Endothelial cell of umbilical vein (primary cell): ENCODE measurements around the gene GADL1. TPM values are rescaled to one million over a fixed set of nuclear protein-coding genes. Genes with fewer than 3 reads are reported as not detected.

ENCODE experiments used
- BruUV-seq: library from RNA; stranded (reverse); fragments of 400-500 nt; replicated peaks from 2 replicates; lab custom pipeline; 2021; lab: Mats Ljungman, UMichigan
- CTCF ChIA-PET: fragments of 300-600, 350-600 bp; sonication (Branson Sonifier 250); formaldehyde crosslinking; loops from one replicate; lab custom pipeline; 2021; ENCODE audit warnings: antibody characterized with exemption, inconsistent platforms; lab: Charles Lee
- POLR2A ChIA-PET: fragments of 300-600, 350-600 bp; sonication (Branson Sonifier 250); formaldehyde crosslinking; loops from one replicate; lab custom pipeline; 2021; ENCODE audit warnings: antibody characterized with exemption, inconsistent platforms; lab: Charles Lee
- DNase-seq: peaks from one replicate; pipeline ENCODE4 v3.0.0-alpha.2; 2011; ENCODE audit warnings: low read depth, low spot score
- FAIRE-seq: peaks from 2 replicates; lab custom pipeline; 2011; peaks lifted over from hg19 to GRCh38; lab: Jason Lieb, UNC
- H2AFZ ChIP-seq: 2 replicates; pipeline ENCODE4 v1.6.0; 2012; ENCODE audit warnings: low read depth, low read length, control low read depth, inconsistent platforms
- H3K27ac ChIP-seq: 2 replicates; pipeline ENCODE4 v1.5.1; 2011; ENCODE audit warnings: low read depth, mild to moderate bottlenecking, control low read depth, low read length, moderate library complexity; ENCODE audit not compliant: insufficient read depth
- H3K27me3 ChIP-seq, 2 experiments: 2 replicates each; pipeline versions ENCODE4 v1.6.0 to v1.6.1; 2011; ENCODE audit warnings: low read length in 2 of 2, mixed read lengths in 1 of 2; ENCODE audit not compliant: control insufficient read depth in 2 of 2, insufficient read depth in 2 of 2
- H3K36me3 ChIP-seq, 2 experiments: 2 replicates in 1 of 2; 3 replicates in 1 of 2; pipeline ENCODE4 v1.5.1; 2011; ENCODE audit warnings: low read length in 2 of 2, mild to moderate bottlenecking in 1 of 2, moderate library complexity in 1 of 2; ENCODE audit not compliant: control insufficient read depth in 2 of 2, insufficient read depth in 2 of 2; ENCODE audit errors: extremely low read depth in 1 of 2
- H3K4me1 ChIP-seq: 3 replicates; pipeline ENCODE4 v1.5.1; 2011; ENCODE audit warnings: mild to moderate bottlenecking, low read length; ENCODE audit not compliant: control insufficient read depth, insufficient read depth; ENCODE audit errors: extremely low read depth
- H3K4me2 ChIP-seq: 2 replicates; pipeline ENCODE4 v1.6.1; 2011; ENCODE audit warnings: low read length, control low read depth, mixed read lengths; ENCODE audit not compliant: insufficient read depth
- H3K4me3 ChIP-seq, 3 experiments: fragments of 200-600 bp in 1 of 3; sonication (generic), shearing (Covaris generic) in 1 of 3; replicated peaks in 1 of 3; 2 replicates each; pipeline ENCODE4 v1.5.1; 2011 to 2016; ENCODE audit warnings: control low read depth in 3 of 3, low read length in 3 of 3, mild to moderate bottlenecking in 2 of 3, inconsistent platforms in 1 of 3, low read depth in 1 of 3, moderate library complexity in 1 of 3; ENCODE audit not compliant: insufficient read depth in 1 of 3
- H3K79me2 ChIP-seq: 2 replicates; pipeline ENCODE4 v1.6.0; 2012; ENCODE audit warnings: low read length, inconsistent platforms; ENCODE audit not compliant: control insufficient read depth, insufficient read depth
- H3K9ac ChIP-seq: replicated peaks from 2 replicates; pipeline ENCODE3; 2011; ENCODE audit warnings: low read length, control low read depth; ENCODE audit not compliant: insufficient read depth; ENCODE audit errors: extremely low read depth
- H3K9me1 ChIP-seq: replicated peaks from 3 replicates; pipeline ENCODE4 v1.6.0; 2011; ENCODE audit warnings: mild to moderate bottlenecking, low read length; ENCODE audit not compliant: control insufficient read depth, insufficient read depth; ENCODE audit errors: extremely low read depth
- H3K9me3 ChIP-seq: replicated peaks from 2 replicates; pipeline ENCODE4 v1.5.1; 2012; ENCODE audit warnings: low read length, inconsistent platforms; ENCODE audit not compliant: control insufficient read depth, insufficient read depth
- H4K20me1 ChIP-seq: replicated peaks from 2 replicates; pipeline ENCODE3; 2011; ENCODE audit warnings: mild to moderate bottlenecking, low read length; ENCODE audit not compliant: control insufficient read depth, insufficient read depth; ENCODE audit errors: extremely low read depth
- CTCF ChIP-seq, 2 donors: IDR thresholded peaks; 1 replicate in 1 of 2; 2 replicates in 1 of 2; pipeline ENCODE4 v1.5.1; 2011; ENCODE audit warnings: low read length in 2 of 2, mild to moderate bottlenecking in 2 of 2, moderate library complexity in 2 of 2, control low read depth in 1 of 2, inconsistent platforms in 1 of 2, low read depth in 1 of 2; ENCODE audit not compliant: insufficient read depth in 1 of 2; ENCODE audit errors: extremely low read depth in 1 of 2
- EZH2 ChIP-seq: IDR thresholded peaks from 2 replicates; pipeline ENCODE4 v1.6.1; 2012; ENCODE audit warnings: borderline replicate concordance, low read depth, mild to moderate bottlenecking, moderate library complexity, low read length, inconsistent platforms; ENCODE audit not compliant: severe bottlenecking
- FOS ChIP-seq: IDR thresholded peaks from 2 replicates; pipeline ENCODE4 v1.6.1; 2011; ENCODE audit warnings: mild to moderate bottlenecking, low read length, moderate library complexity, borderline replicate concordance; ENCODE audit not compliant: insufficient read depth
- GATA2 ChIP-seq: IDR thresholded peaks from 2 replicates; pipeline ENCODE4 v1.7.0; 2011; ENCODE audit warnings: low read depth, mild to moderate bottlenecking, moderate library complexity, mixed read lengths, low read length; ENCODE audit not compliant: insufficient read length, insufficient read depth
- JUN ChIP-seq: IDR thresholded peaks from 2 replicates; pipeline ENCODE4 v1.6.1; 2011; ENCODE audit warnings: borderline replicate concordance, low read depth; ENCODE audit not compliant: insufficient read length, insufficient read depth
- MAX ChIP-seq: IDR thresholded peaks from 2 replicates; pipeline ENCODE4 v1.6.1; 2011; ENCODE audit not compliant: insufficient read depth, insufficient read length
- MYC ChIP-seq: IDR thresholded peaks from one replicate; pipeline ENCODE4 v1.6.1; 2011; ENCODE audit warnings: mild to moderate bottlenecking, low read depth, low read length
- POLR2A ChIP-seq: IDR thresholded peaks from 2 replicates; pipeline ENCODE4 v1.6.1; 2012; ENCODE audit warnings: low read depth, mild to moderate bottlenecking, control low read depth, low read length
- POLR2AphosphoS5 ChIP-seq: IDR thresholded peaks from 2 replicates; pipeline ENCODE4 v1.6.1; 2012; ENCODE audit warnings: low read depth, mild to moderate bottlenecking, control low read depth, low read length, moderate library complexity; ENCODE audit not compliant: insufficient read depth
- dilution Hi-C: fragments of 300-500 bp; cut with MboI; formaldehyde crosslinking; loops from one replicate; pipeline ENCODE4 v1.15.0; 2019; ENCODE audit warnings: low sequenced_read_pairs; ENCODE audit not compliant: extremely low pct_ligation_motif_present
- intact Hi-C: fragments of 100-400 bp; cut with micrococcal nuclease; formaldehyde crosslinking; loops from one replicate; pipeline ENCODE4 v1.10.0; 2022
- polyA plus RNA-seq, 4 experiments: library from polyadenylated mRNA; depleted of rRNA in 3 of 4; stranded (reverse) in 3 of 4; unstranded in 1 of 4; fragments of >200 nt; gene quantifications; 2 replicates each; pipeline versions ENCODE4 v1.2.1 to v1.2.3, GENCODE V29; 2011 to 2012; ENCODE audit warnings: missing spikeins in 1 of 4
- total RNA-seq: library from RNA; stranded (reverse); gene quantifications from 2 replicates; pipeline ENCODE4 v1.2.3, GENCODE V29; 2021

GADL1 gene
- total and polyA plus RNA-seq, 2 donors (not counting 3 experiments of a cell fraction or from before 2014, with no cell fraction given) = not detected

GRCh38 chr3:30700702-30701321 is 193.6 kb downstream of the GADL1 start:
- Histone ChIP-seq H3K4me1 (peaks cover 14% of the 10 kb centered on the region), H3K9ac (no peak overlapping the region), H3K9me1 (no peaks in the 10 kb centered on the region), H3K27me3 (no peaks in the 10 kb centered on the region), H4K20me1 (no peaks in the 10 kb centered on the region), H3K4me3 (no peak overlapping the region), H3K4me2 (no peak overlapping the region), H3K79me2 (no peaks in the 10 kb centered on the region), H2AFZ (no peak overlapping the region), H3K36me3 (peaks cover 5 to 23% of the 10 kb centered on the region in 2 experiments), H3K9me3 (no peaks in the 10 kb centered on the region), H3K27ac (no peak overlapping the region)
- CTCF ChIA-PET = interaction anchor here (1.2 to 1.3 kb wide), 2 partner anchors 47 to 51 kb away, joined by 3 to 4 read pairs; no protein-coding TSS in a partner anchor
- DNase-seq (no peak), FAIRE-seq (no peak)
- dilution Hi-C loops = no loop called here
- BruUV-seq = no TSS peak
- TF ChIP-seq GATA2 = no peak
- TF ChIP-seq POLR2A = no peak
- TF ChIP-seq EZH2 = no peak
- POLR2A ChIA-PET = no interaction called here
- intact Hi-C loops = loop anchor here (5.0 kb wide), 1 partner anchor 474 kb away; no protein-coding TSS in a partner anchor

- H3K9me1 ChIP-seq = no peaks in the 10 kb centered on the region
- H3K9me3 ChIP-seq = no peaks in the 10 kb centered on the region
- peaks cover 11 to 30% of the 10 kb centered on the region in 2 experiments for H3K36me3 ChIP-seq
- no peak for TF ChIP-seq EZH2
- no peak for TF ChIP-seq JUN
- TF ChIP-seq MYC = no peak
- TF ChIP-seq POLR2A = no peak
- no peak for TF ChIP-seq MAX
- no peak for TF ChIP-seq FOS
- TF ChIP-seq POLR2AphosphoS5 = no peak
- TF ChIP-seq CTCF (IDR thresholded peaks at IDR 0.05; ENCODE audit: extremely low read depth in 1 of 2, insufficient read depth in 1 of 2, low read depth in 1 of 2, low read length in 2 of 2) = no peak
- TF ChIP-seq GATA2 = no peak
- no peak for FAIRE-seq
- intact Hi-C loops = loop anchor here (5.0 kb wide), 1 partner anchor 473 kb away; no protein-coding TSS in a partner anchor
- H2AFZ ChIP-seq = no peak overlapping the region
- H3K9ac ChIP-seq = no peak overlapping the region
- H3K4me1 ChIP-seq = peaks cover 7% of the 10 kb centered on the region
- no peak overlapping the region for H3K27ac ChIP-seq
- no peak overlapping the region for H3K4me2 ChIP-seq
- no peaks in the 10 kb centered on the region for H3K27me3 ChIP-seq
- no TSS peak for BruUV-seq
- CTCF ChIA-PET = interaction anchor here (0.9 to 1.3 kb wide), 3 partner anchors 9 to 657 kb away, joined by 3 read pairs; no protein-coding TSS in a partner anchor
- no peak overlapping the region for H3K4me3 ChIP-seq
- dilution Hi-C loops = no loop called here
- no peak for DNase-seq
- H4K20me1 ChIP-seq = no peaks in the 10 kb centered on the region
- H3K79me2 ChIP-seq = no peaks in the 10 kb centered on the region
- POLR2A ChIA-PET = no interaction called here
Measured at GRCh38 chr3:30699927-30700326, 194.5 kb downstream of the GADL1 start.
